Fibroblast of gingiva (primary cell): Measurements from ENCODE around the gene P2RY8.
"Not testable (repeated sequence)": the region's sequence is repeated elsewhere in the genome, so short reads cannot be mapped to it uniquely, and the experiment has no call there.

Experiments used
- DNase-seq: peaks from one replicate; pipeline ENCODE4 v3.0.0-alpha.2; 2011; ENCODE audit warnings: low read depth

The P2RY8 gene

GRCh38 chrX:1444561-1445500 lies 92.2 kb downstream of the P2RY8 start:
- DNase-seq: no peak

GRCh38 chrX:1443496-1444075 lies 93.4 kb downstream of the P2RY8 start:
- no peak for DNase-seq

- no peak for DNase-seq
Measured at GRCh38 chrX:1442724-1443367, 94.1 kb downstream of the P2RY8 start.

GRCh38 chrX:1442016-1442665 lies 94.8 kb downstream of the P2RY8 start:
- no peak for DNase-seq

GRCh38 chrX:1440506-1440905 lies 96.5 kb downstream of the P2RY8 start:
- no peak for DNase-seq

- DNase-seq: no peak
Measured at GRCh38 chrX:1435241-1435895, 101.6 kb downstream of the P2RY8 start.

GRCh38 chrX:1434871-1435240 lies 102.1 kb downstream of the P2RY8 start:
- DNase-seq: no peak

GRCh38 chrX:1433646-1434357 lies 103.2 kb downstream of the P2RY8 start:
- DNase-seq: no peak

GRCh38 chrX:1430451-1430850 lies 106.5 kb downstream of the P2RY8 start:
- DNase-seq: no peak

GRCh38 chrX:1427756-1428155 lies 109.2 kb downstream of the P2RY8 start:
- DNase-seq: no peak

GRCh38 chrX:1426321-1426720 lies 110.7 kb downstream of the P2RY8 start:
- DNase-seq: not testable (repeated sequence)

- DNase-seq: no peak
Measured at GRCh38 chrX:1425381-1425780, 111.6 kb downstream of the P2RY8 start.

GRCh38 chrX:1424147-1424851 lies 112.7 kb downstream of the P2RY8 start:
- DNase-seq: no peak

- no peak for DNase-seq
Measured at GRCh38 chrX:1423215-1423614, 113.8 kb downstream of the P2RY8 start.

- DNase-seq: no peak
Measured at GRCh38 chrX:1422135-1422465, 114.9 kb downstream of the P2RY8 start.

- DNase-seq: no peak
Measured at GRCh38 chrX:1421433-1422134, 115.4 kb downstream of the P2RY8 start.

GRCh38 chrX:1420371-1420770 lies 116.6 kb downstream of the P2RY8 start:
- DNase-seq: no peak

- DNase-seq: no peak
Measured at GRCh38 chrX:1419545-1420355, 117.2 kb downstream of the P2RY8 start.

- no peak for DNase-seq
Measured at GRCh38 chrX:1418901-1419544, 118.0 kb downstream of the P2RY8 start.
